Suprapubic skin (tissue), 4 donors: ENCODE data around the gene CACYBP.

Experiments
- POLR2A ChIP-seq, 2 donors: fragments of 450-650 bp; IDR thresholded peaks; one replicate each; pipeline ENCODE4 v1.6.1; 2017; ENCODE audit warnings: antibody characterized with exemption in 2 of 2, mild to moderate bottlenecking in 2 of 2, moderate library complexity in 2 of 2
- POLR2AphosphoS5 ChIP-seq, 3 donors: sonication (generic); formaldehyde crosslinking; IDR thresholded peaks; one replicate each; pipeline ENCODE4 v1.6.1; 2017; ENCODE audit warnings: antibody characterized with exemption in 3 of 3
- TF ChIP-seq, protein P1 (sequence below), 2 donors: fragments of 200-600 bp in 1 of 2; fragments of 450-650 bp in 1 of 2; sonication (generic) in 1 of 2; IDR thresholded peaks; one replicate each; pipeline ENCODE4 v1.5.1; 2016 to 2019; ENCODE audit warnings: antibody characterized with exemption in 2 of 2, mild to moderate bottlenecking in 1 of 2, moderate library complexity in 1 of 2

GRCh38 chr1:175043824-175044223 lies 44.1 kb downstream of the CACYBP start:
- TF ChIP-seq, protein P1, sequence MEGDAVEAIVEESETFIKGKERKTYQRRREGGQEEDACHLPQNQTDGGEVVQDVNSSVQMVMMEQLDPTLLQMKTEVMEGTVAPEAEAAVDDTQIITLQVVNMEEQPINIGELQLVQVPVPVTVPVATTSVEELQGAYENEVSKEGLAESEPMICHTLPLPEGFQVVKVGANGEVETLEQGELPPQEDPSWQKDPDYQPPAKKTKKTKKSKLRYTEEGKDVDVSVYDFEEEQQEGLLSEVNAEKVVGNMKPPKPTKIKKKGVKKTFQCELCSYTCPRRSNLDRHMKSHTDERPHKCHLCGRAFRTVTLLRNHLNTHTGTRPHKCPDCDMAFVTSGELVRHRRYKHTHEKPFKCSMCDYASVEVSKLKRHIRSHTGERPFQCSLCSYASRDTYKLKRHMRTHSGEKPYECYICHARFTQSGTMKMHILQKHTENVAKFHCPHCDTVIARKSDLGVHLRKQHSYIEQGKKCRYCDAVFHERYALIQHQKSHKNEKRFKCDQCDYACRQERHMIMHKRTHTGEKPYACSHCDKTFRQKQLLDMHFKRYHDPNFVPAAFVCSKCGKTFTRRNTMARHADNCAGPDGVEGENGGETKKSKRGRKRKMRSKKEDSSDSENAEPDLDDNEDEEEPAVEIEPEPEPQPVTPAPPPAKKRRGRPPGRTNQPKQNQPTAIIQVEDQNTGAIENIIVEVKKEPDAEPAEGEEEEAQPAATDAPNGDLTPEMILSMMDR (IDR thresholded peaks at IDR 0.05) = no peak
- TF ChIP-seq POLR2A (IDR thresholded peaks at IDR 0.05) (no peak), POLR2AphosphoS5 (IDR thresholded peaks at IDR 0.05) (no peak)
